Measurements from ENCODE around the gene SURF4. TPM values are rescaled to one million over a fixed set of nuclear protein-coding genes. Genes with fewer than 3 reads are reported as not detected.
"Not testable (repeated sequence)": the region's sequence is repeated elsewhere in the genome, so short reads cannot be mapped to it uniquely, and the experiment has no call there.

SURF4 gene
- total RNA-seq, 2 experiments from 2014 or later: 218 to 304 TPM

GRCh38 chr9:133331221-133331620 lies 44.6 kb downstream of the SURF4 start:
- no peak overlapping the region for H3K27ac Mint-ChIP-seq
- H3K36me3 Mint-ChIP-seq: peaks cover 27% of the 10 kb centered on the region
- no peaks in the 10 kb centered on the region for H3K27me3 Mint-ChIP-seq
- H3K4me1 Mint-ChIP-seq: peaks cover 26% of the 10 kb centered on the region
- H3K4me3 Mint-ChIP-seq: no peak overlapping the region
- ATAC-seq (no peak), DNase-seq (no peak)
- CTCF ChIA-PET: interaction anchor here (1.4 to 2.7 kb wide), 4 partner anchors 91 to 155 kb away, joined by 4 to 11 read pairs (median 10); no protein-coding TSS in a partner anchor
- no peaks in the 10 kb centered on the region for H3K9me3 Mint-ChIP-seq (ENCODE audit: low read depth)

GRCh38 chr9:133329306-133330156 lies 46.3 kb downstream of the SURF4 start:
- not testable (repeated sequence) for H3K27me3 Mint-ChIP-seq; H3K4me3 Mint-ChIP-seq; ATAC-seq; DNase-seq; H3K9me3 Mint-ChIP-seq (ENCODE audit: low read depth); H3K27ac Mint-ChIP-seq
- Mint-ChIP-seq H3K36me3 (peaks cover 22% of the 10 kb centered on the region), H3K4me1 (peaks cover 13% of the 10 kb centered on the region)
- CTCF ChIA-PET: interaction anchor here (0.8 to 2.7 kb wide), 13 partner anchors 9 to 157 kb away, joined by 3 to 11 read pairs (median 4); partner anchors contain the start of genes SURF1 and SURF2

- peaks cover 17% of the 10 kb centered on the region for H3K36me3 Mint-ChIP-seq
- no peak for ATAC-seq
- peaks cover 1% of the 10 kb centered on the region for H3K4me1 Mint-ChIP-seq
- no peak for DNase-seq
- CTCF ChIA-PET: interaction anchor here (0.6 kb wide), 1 partner anchor 27 kb away, joined by 3 read pairs; no protein-coding TSS in a partner anchor
- no peaks in the 10 kb centered on the region for H3K9me3 Mint-ChIP-seq (ENCODE audit: low read depth)
- H3K4me3 Mint-ChIP-seq: no peak overlapping the region
- H3K27ac Mint-ChIP-seq: no peak overlapping the region
- H3K27me3 Mint-ChIP-seq: no peaks in the 10 kb centered on the region
Observed at GRCh38 chr9:133327834-133328484, 47.9 kb downstream of the SURF4 start.

GRCh38 chr9:133327021-133327420 lies 48.8 kb downstream of the SURF4 start:
- DNase-seq; CTCF ChIA-PET; H3K27me3 Mint-ChIP-seq; H3K27ac Mint-ChIP-seq; H3K4me1 Mint-ChIP-seq; H3K4me3 Mint-ChIP-seq; H3K9me3 Mint-ChIP-seq (ENCODE audit: low read depth); ATAC-seq: not testable (repeated sequence)
- peaks cover 11% of the 10 kb centered on the region for H3K36me3 Mint-ChIP-seq

GRCh38 chr9:133323991-133324703 lies 51.7 kb downstream of the SURF4 start:
- H3K27ac Mint-ChIP-seq: no peak overlapping the region
- H3K27me3 Mint-ChIP-seq: no peaks in the 10 kb centered on the region
- H3K36me3 Mint-ChIP-seq: no peaks in the 10 kb centered on the region
- ATAC-seq (no peak), DNase-seq (no peak)
- H3K9me3 Mint-ChIP-seq (ENCODE audit: low read depth): no peaks in the 10 kb centered on the region
- H3K4me3 Mint-ChIP-seq: no peak overlapping the region
- CTCF ChIA-PET: interaction anchor here (1.6 kb wide), 1 partner anchor 10 kb away, joined by 3 read pairs; no protein-coding TSS in a partner anchor
- no peaks in the 10 kb centered on the region for H3K4me1 Mint-ChIP-seq

GRCh38 chr9:133323211-133323610 lies 52.6 kb downstream of the SURF4 start:
- Mint-ChIP-seq H3K4me1 (no peaks in the 10 kb centered on the region), H3K36me3 (no peaks in the 10 kb centered on the region), H3K9me3 (ENCODE audit: low read depth) (no peaks in the 10 kb centered on the region), H3K27ac (no peak overlapping the region), H3K27me3 (no peaks in the 10 kb centered on the region), H3K4me3 (no peak overlapping the region)
- ATAC-seq: no peak
- CTCF ChIA-PET: no interaction called here
- no peak for DNase-seq

- no peaks in the 10 kb centered on the region for H3K4me1 Mint-ChIP-seq
- H3K9me3 Mint-ChIP-seq (ENCODE audit: low read depth): no peaks in the 10 kb centered on the region
- CTCF ChIA-PET: no interaction called here
- DNase-seq (no peak), ATAC-seq (no peak)
- no peaks in the 10 kb centered on the region for H3K27me3 Mint-ChIP-seq
- no peak overlapping the region for H3K27ac Mint-ChIP-seq
- no peaks in the 10 kb centered on the region for H3K36me3 Mint-ChIP-seq
- H3K4me3 Mint-ChIP-seq: no peak overlapping the region
Observed at GRCh38 chr9:133322701-133323100, 53.2 kb downstream of the SURF4 start.

GRCh38 chr9:133321411-133321935 lies 54.4 kb downstream of the SURF4 start:
- Mint-ChIP-seq H3K27ac (no peak overlapping the region), H3K36me3 (no peaks in the 10 kb centered on the region), H3K4me1 (no peaks in the 10 kb centered on the region), H3K27me3 (no peaks in the 10 kb centered on the region), H3K4me3 (no peak overlapping the region), H3K9me3 (ENCODE audit: low read depth) (no peaks in the 10 kb centered on the region)
- CTCF ChIA-PET: no interaction called here
- DNase-seq: no peak
- no peak for ATAC-seq

GRCh38 chr9:133320421-133320881 lies 55.4 kb downstream of the SURF4 start:
- no peaks in the 10 kb centered on the region for H3K36me3 Mint-ChIP-seq
- no peak overlapping the region for H3K4me3 Mint-ChIP-seq
- H3K9me3 Mint-ChIP-seq (ENCODE audit: low read depth): no peaks in the 10 kb centered on the region
- H3K4me1 Mint-ChIP-seq: no peaks in the 10 kb centered on the region
- DNase-seq (no peak), ATAC-seq (no peak)
- H3K27ac Mint-ChIP-seq: no peak overlapping the region
- CTCF ChIA-PET: interaction anchor here (1.4 kb wide), 1 partner anchor 9 kb away, joined by 3 read pairs; no protein-coding TSS in a partner anchor
- H3K27me3 Mint-ChIP-seq: no peaks in the 10 kb centered on the region

GRCh38 chr9:133317551-133317950 lies 58.3 kb downstream of the SURF4 start:
- H3K27me3 Mint-ChIP-seq; H3K36me3 Mint-ChIP-seq; ATAC-seq; H3K4me1 Mint-ChIP-seq; H3K4me3 Mint-ChIP-seq; DNase-seq; H3K27ac Mint-ChIP-seq; CTCF ChIA-PET; H3K9me3 Mint-ChIP-seq (ENCODE audit: low read depth): not testable (repeated sequence)

- Mint-ChIP-seq H3K27ac (no peak overlapping the region), H3K36me3 (no peaks in the 10 kb centered on the region), H3K27me3 (peaks cover 2% of the 10 kb centered on the region), H3K4me3 (no peak overlapping the region), H3K4me1 (no peaks in the 10 kb centered on the region), H3K9me3 (ENCODE audit: low read depth) (no peaks in the 10 kb centered on the region)
- ATAC-seq (no peak), DNase-seq (no peak)
- CTCF ChIA-PET: no interaction called here
Observed at GRCh38 chr9:133315997-133316396, 59.9 kb downstream of the SURF4 start.
